Liver (tissue), 9 donors: ENCODE data around the gene CACNA1C. TPM values are rescaled to one million over a fixed set of nuclear protein-coding genes. Genes with fewer than 3 reads are reported as not detected.

ENCODE experiments used
- DNase-seq: peaks from one replicate; pipeline ENCODE4 v3.0.0-alpha.2; 2017; ENCODE audit warnings: low spot score
- H3K27ac ChIP-seq, 2 donors: one replicate each; pipeline ENCODE4 v1.7.0; 2013; ENCODE audit warnings: inconsistent platforms in 2 of 2, low read length in 2 of 2, control low read depth in 1 of 2, low read depth in 1 of 2, mild to moderate bottlenecking in 1 of 2
- H3K27me3 ChIP-seq, 4 donors: one replicate each; pipeline versions ENCODE4 v1.6.1 to v1.7.0; 2013; ENCODE audit warnings: low read length in 3 of 4, inconsistent platforms in 1 of 4, mild to moderate bottlenecking in 1 of 4, moderate library complexity in 1 of 4; ENCODE audit not compliant: control insufficient read depth in 4 of 4, insufficient read depth in 4 of 4
- H3K36me3 ChIP-seq, 4 donors: one replicate each; pipeline versions ENCODE4 v1.6.1 to v1.7.0; 2013; ENCODE audit warnings: low read length in 3 of 4, mild to moderate bottlenecking in 3 of 4, low read depth in 1 of 4, moderate library complexity in 1 of 4; ENCODE audit not compliant: control insufficient read depth in 4 of 4, insufficient read depth in 3 of 4
- H3K4me1 ChIP-seq, 4 donors: one replicate each; pipeline versions ENCODE4 v1.6.1 to v1.7.0; 2013; ENCODE audit warnings: low read length in 3 of 4, mild to moderate bottlenecking in 3 of 4, moderate library complexity in 1 of 4; ENCODE audit not compliant: control insufficient read depth in 4 of 4, insufficient read depth in 4 of 4
- H3K4me3 ChIP-seq, 3 donors: one replicate each; pipeline versions ENCODE4 v1.6.1 to v1.7.0; 2013; ENCODE audit warnings: low read length in 3 of 3, control low read depth in 1 of 3, low read depth in 1 of 3, mild to moderate bottlenecking in 1 of 3
- H3K9ac ChIP-seq, 2 donors: one replicate each; pipeline ENCODE4 v1.7.0; 2013; ENCODE audit warnings: low read length in 2 of 2, mild to moderate bottlenecking in 2 of 2, moderate library complexity in 2 of 2, control low read depth in 1 of 2, low read depth in 1 of 2
- H3K9me3 ChIP-seq, 4 donors: one replicate each; pipeline versions ENCODE4 v1.6.1 to v1.7.0; 2013; ENCODE audit warnings: low read length in 3 of 4; ENCODE audit not compliant: control insufficient read depth in 4 of 4
- CTCF ChIP-seq: fragments of 150-350 bp; IDR thresholded peaks from 2 replicates; pipeline ENCODE4 v1.5.1; 2017; ENCODE audit warnings: improper control_type of control experiment, low read depth, low read length; ENCODE audit not compliant: missing input control
- EGR1 ChIP-seq, 2 donors: IDR thresholded peaks; 2 replicates each; pipeline ENCODE4 v1.6.1; 2016 to 2018; ENCODE audit warnings: antibody characterized with exemption in 2 of 2, low read depth in 2 of 2
- FOXA1 ChIP-seq: IDR thresholded peaks from 2 replicates; pipeline ENCODE4 v1.6.1; 2016; ENCODE audit warnings: antibody characterized with exemption
- FOXA2 ChIP-seq: IDR thresholded peaks from 2 replicates; pipeline ENCODE4 v1.6.1; 2016; ENCODE audit warnings: antibody characterized with exemption
- HNF4G ChIP-seq: IDR thresholded peaks from 2 replicates; pipeline ENCODE4 v1.6.1; 2016; ENCODE audit warnings: antibody characterized with exemption
- MAX ChIP-seq: IDR thresholded peaks from 2 replicates; pipeline ENCODE4 v1.6.1; 2016; ENCODE audit warnings: antibody characterized with exemption
- RAD21 ChIP-seq, 2 donors: IDR thresholded peaks; 2 replicates each; pipeline ENCODE4 v1.6.1; 2016; ENCODE audit warnings: antibody characterized with exemption in 2 of 2, mild to moderate bottlenecking in 2 of 2
- REST ChIP-seq: IDR thresholded peaks from 2 replicates; pipeline ENCODE4 v1.6.1; 2016; ENCODE audit warnings: antibody characterized with exemption, mild to moderate bottlenecking
- RXRA ChIP-seq, 2 donors: IDR thresholded peaks; 2 replicates each; pipeline ENCODE4 v1.6.1; 2017 to 2018; ENCODE audit warnings: antibody characterized with exemption in 2 of 2, mild to moderate bottlenecking in 1 of 2
- SP1 ChIP-seq: IDR thresholded peaks from 2 replicates; pipeline ENCODE4 v1.6.1; 2018; ENCODE audit warnings: antibody characterized with exemption, mild to moderate bottlenecking
- TAF1 ChIP-seq: conservative IDR thresholded peaks from 2 replicates; pipeline ENCODE4 v1.6.1; 2016; ENCODE audit warnings: antibody characterized with exemption, mild to moderate bottlenecking
- WGBS: extraction: QIAGEN DNeasy Blood & Tissue Kit; methylation state at CpG from one replicate; pipeline ENCODE4 v1.1.7; 2013; 5-methylcytosine and 5-hydroxymethylcytosine counted together
- polyA plus RNA-seq, 2 donors: library from polyadenylated mRNA; stranded (reverse) in 1 of 2; unstranded in 1 of 2; fragments of 200-250 nt in 1 of 2; fragments of >200 nt in 1 of 2; fragmentation: Nextera tagmentation in 1 of 2; extraction: Ambion mirVana in 1 of 2; gene quantifications; one replicate each; pipeline versions ENCODE4 v1.2.1 to v1.2.3, GENCODE V29; 2013 to 2015
- total RNA-seq, 2 donors: library from RNA; depleted of rRNA; stranded (reverse); fragments of >200 nt; gene quantifications; one replicate each; pipeline ENCODE4 v1.2.3, GENCODE V29; 2014
- donor health status: healthy.
- donor health status: healthy.
- donor health status: healthy.
- donor health status: healthy.
- donor health status: healthy.

CACNA1C gene
- total and polyA plus RNA-seq, 4 donors = 0.23 to 1.9 (median 0.41) TPM

- no peak for TF ChIP-seq MAX
- TF ChIP-seq HNF4G = no peak
- TF ChIP-seq CTCF = no peak
- no peak for TF ChIP-seq TAF1
- TF ChIP-seq EGR1 (IDR thresholded peaks at IDR 0.05; ENCODE audit: low read depth in 2 of 2) = no peak
- TF ChIP-seq FOXA1 = no peak
Observed at GRCh38 chr12:2283916-2284315, 231.1 kb downstream of the CACNA1C start (continued).

GRCh38 chr12:2284321-2284813 is 231.6 kb downstream of the CACNA1C start:
- no peak overlapping the region for H3K9ac ChIP-seq
- H3K4me1 ChIP-seq = peaks cover 0 to 4% (median 0%) of the 10 kb centered on the region in 4 donors
- H3K27me3 ChIP-seq = peaks cover 0 to 3% (median 0%) of the 10 kb centered on the region in 4 donors
- H3K9me3 ChIP-seq = no peaks in the 10 kb centered on the region
- no peaks in the 10 kb centered on the region for H3K36me3 ChIP-seq
- H3K4me3 ChIP-seq = no peak overlapping the region
- H3K27ac ChIP-seq = no peak overlapping the region
- DNase-seq = no peak
- no peak for TF ChIP-seq CTCF
- no peak for TF ChIP-seq TAF1
- no peak for TF ChIP-seq REST
- TF ChIP-seq SP1 = no peak
- 69% methylated on average over 10 of the region's 10 CpGs for WGBS

- H3K27ac ChIP-seq = no peak overlapping the region
- no peak overlapping the region for H3K9ac ChIP-seq
- no peaks in the 10 kb centered on the region for H3K36me3 ChIP-seq
- peak; percentile 78 to 83 for TF ChIP-seq RAD21 (IDR thresholded peaks at IDR 0.05)
- TF ChIP-seq CTCF = peak; percentile 55
- TF ChIP-seq FOXA2 = no peak
- no peak for TF ChIP-seq RXRA (IDR thresholded peaks at IDR 0.05)
- peaks cover 0 to 4% (median 0%) of the 10 kb centered on the region in 4 donors for H3K4me1 ChIP-seq
- no peak overlapping the region for H3K4me3 ChIP-seq
- H3K9me3 ChIP-seq = no peaks in the 10 kb centered on the region
- DNase-seq = peak; percentile 63
- peaks cover 0 to 3% (median 0%) of the 10 kb centered on the region in 4 donors for H3K27me3 ChIP-seq
- 33% methylated on average over 8 of the region's 8 CpGs for WGBS
Observed at GRCh38 chr12:2284857-2285256, 232.1 kb downstream of the CACNA1C start.
